ENCODE results near the gene PGC. TPM values are rescaled to one million over a fixed set of nuclear protein-coding genes. Genes with fewer than 3 reads are reported as not detected.

Gene PGC
- polyA plus RNA-seq, 1 of the 3 experiments (the other 2 are of a cell fraction) = not detected

- H3K79me2 ChIP-seq (ENCODE audit: insufficient read depth) = peaks cover 60% of the 10 kb centered on the region
- no peak overlapping the region for H3K9ac ChIP-seq
- CTCF ChIA-PET = interaction anchor here (1.1 to 4.5 kb wide), 4 partner anchors 16 to 137 kb away, joined by 4 to 32 read pairs (median 5); partner anchors contain the start of gene TOMM6
These were observed 18.2 kb downstream of the PGC start for GRCh38 chr6:41728954-41729353.

More at GRCh38 chr6:41728954-41729353, 18.2 kb downstream of the PGC start:
- POLR2A ChIA-PET = no interaction called here
- DNase-seq = no peak
- Histone ChIP-seq H3K27ac (ENCODE audit: low read depth in 2 of 2, low read length in 1 of 2) (no peak overlapping the region), H3K9me2 (no peaks in the 10 kb centered on the region), H3K27me3 (ENCODE audit: insufficient read depth) (no peaks in the 10 kb centered on the region), H3K4me1 (ENCODE audit: control insufficient read depth in 1 of 2, insufficient read depth in 2 of 2, low read depth in 1 of 2, low read length in 1 of 2) (peaks cover 41 to 64% of the 10 kb centered on the region in 2 experiments), H3K4me3 (ENCODE audit: low read depth in 2 of 2, low read length in 1 of 2) (no peak overlapping the region), H2AFZ (ENCODE audit: low read depth) (no peak overlapping the region), H3K9me3 (no peaks in the 10 kb centered on the region), H3K4me2 (no peak overlapping the region), H3F3A (replicated peaks; ENCODE audit: insufficient read depth) (peaks cover 10% of the 10 kb centered on the region), H3K36me3 (replicated peaks in 1 of 2; ENCODE audit: control insufficient read depth in 1 of 2, insufficient read depth in 2 of 2, low read length in 1 of 2) (no peaks in the 10 kb centered on the region), H4K20me1 (ENCODE audit: insufficient read depth) (no peaks in the 10 kb centered on the region)
- TF ChIP-seq SMC3 (IDR thresholded peaks at IDR 0.05; ENCODE audit: low read depth, low read length) (no peak), TEAD4 (IDR thresholded peaks at IDR 0.05; ENCODE audit: borderline replicate concordance, insufficient read depth) (no peak), JUND (IDR thresholded peaks at IDR 0.05) (no peak), MXI1 (IDR thresholded peaks at IDR 0.05; ENCODE audit: low read depth, low read length) (no peak), RFX5 (IDR thresholded peaks at IDR 0.05; ENCODE audit: low read length) (no peak), GATA2 (CRISPR knock-in tag; IDR thresholded peaks at IDR 0.05) (no peak), FOSL2 (IDR thresholded peaks at IDR 0.05; ENCODE audit: borderline replicate concordance, low read depth) (no peak), CHD2 (IDR thresholded peaks at IDR 0.05; ENCODE audit: low read length, partially characterized antibody) (no peak), RAD21 (IDR thresholded peaks at IDR 0.05; ENCODE audit: low read length) (no peak), IRF3 (IDR thresholded peaks at IDR 0.05; ENCODE audit: low read depth, low read length) (no peak), ELF1 (IDR thresholded peaks at IDR 0.05) (no peak), PBX3 (IDR thresholded peaks at IDR 0.05) (no peak), NFIC (IDR thresholded peaks at IDR 0.05; ENCODE audit: borderline replicate concordance) (no peak), RCOR1 (IDR thresholded peaks at IDR 0.05; ENCODE audit: low read length) (no peak), EZH2phosphoT487 (IDR thresholded peaks at IDR 0.05; ENCODE audit: borderline replicate concordance, low read depth) (no peak), NRF1 (IDR thresholded peaks at IDR 0.05; ENCODE audit: low read depth, low read length) (no peak), USF2 (IDR thresholded peaks at IDR 0.05; ENCODE audit: borderline replicate concordance, low read depth, low read length) (no peak)
- WGBS (ENCODE audit: low lambda C conversion rate) = 91% methylated on average over 7 of the region's 7 CpGs
